Measurements from ENCODE around the gene SORBS1.
A peak's percentile ranks its signal among the peaks of the same experiment; 100 is the strongest.

SORBS1 gene

DNA sequence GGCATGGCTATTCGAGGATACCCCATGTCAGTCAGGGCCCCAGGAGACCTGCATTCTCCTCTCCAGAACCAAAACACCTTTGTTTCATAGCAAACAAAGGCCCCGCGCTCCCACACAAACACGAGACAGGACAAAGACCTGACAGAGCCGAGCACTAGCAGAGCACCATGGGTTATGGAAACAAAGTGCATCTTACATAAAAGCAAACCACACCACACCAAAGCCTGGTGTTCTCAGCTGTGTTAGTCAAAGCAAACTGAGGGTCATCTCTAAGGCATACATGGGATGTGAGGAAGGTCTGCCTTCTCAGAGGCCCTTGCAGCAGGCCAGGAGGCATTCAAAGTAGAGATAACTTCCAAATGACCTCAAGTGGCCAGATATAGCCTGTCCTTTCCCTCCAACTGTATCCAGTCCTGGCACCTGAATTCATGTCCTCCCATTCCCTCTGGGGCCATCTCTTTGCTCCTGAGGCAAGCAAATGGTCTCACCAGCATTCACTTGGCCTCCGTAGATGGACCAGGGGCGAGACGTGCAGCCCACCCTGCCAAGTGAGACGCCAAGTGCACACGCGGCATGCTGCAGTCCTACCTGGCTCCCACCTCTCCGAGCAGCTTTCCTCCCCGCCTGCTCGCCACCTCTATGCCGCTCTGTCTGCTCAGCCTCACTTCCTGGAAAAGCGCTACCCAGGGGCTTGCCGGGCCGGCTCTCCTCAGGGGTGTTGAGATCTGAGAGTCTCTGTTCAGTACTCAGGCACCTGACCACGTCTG, 225.1 kb downstream of the SORBS1 start:
- no peak for DNase-seq

DNA sequence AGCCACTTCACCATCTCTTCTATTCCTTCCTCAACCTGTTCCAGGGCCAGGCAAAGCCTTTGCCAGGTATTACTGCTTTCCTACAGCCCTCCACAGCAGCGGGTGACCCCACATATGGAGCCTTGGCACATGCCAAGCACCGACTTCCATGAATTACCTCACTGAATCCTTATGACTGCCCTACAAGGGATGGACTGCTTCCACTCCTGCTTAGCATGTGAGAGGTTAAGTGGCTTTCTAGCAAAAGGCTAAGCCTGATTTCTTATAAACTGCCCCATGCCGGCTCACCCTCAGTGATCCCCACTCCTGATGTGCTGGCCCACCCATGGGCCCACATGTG, 226.4 kb downstream of the SORBS1 start:
- DNase-seq = no peak

DNA sequence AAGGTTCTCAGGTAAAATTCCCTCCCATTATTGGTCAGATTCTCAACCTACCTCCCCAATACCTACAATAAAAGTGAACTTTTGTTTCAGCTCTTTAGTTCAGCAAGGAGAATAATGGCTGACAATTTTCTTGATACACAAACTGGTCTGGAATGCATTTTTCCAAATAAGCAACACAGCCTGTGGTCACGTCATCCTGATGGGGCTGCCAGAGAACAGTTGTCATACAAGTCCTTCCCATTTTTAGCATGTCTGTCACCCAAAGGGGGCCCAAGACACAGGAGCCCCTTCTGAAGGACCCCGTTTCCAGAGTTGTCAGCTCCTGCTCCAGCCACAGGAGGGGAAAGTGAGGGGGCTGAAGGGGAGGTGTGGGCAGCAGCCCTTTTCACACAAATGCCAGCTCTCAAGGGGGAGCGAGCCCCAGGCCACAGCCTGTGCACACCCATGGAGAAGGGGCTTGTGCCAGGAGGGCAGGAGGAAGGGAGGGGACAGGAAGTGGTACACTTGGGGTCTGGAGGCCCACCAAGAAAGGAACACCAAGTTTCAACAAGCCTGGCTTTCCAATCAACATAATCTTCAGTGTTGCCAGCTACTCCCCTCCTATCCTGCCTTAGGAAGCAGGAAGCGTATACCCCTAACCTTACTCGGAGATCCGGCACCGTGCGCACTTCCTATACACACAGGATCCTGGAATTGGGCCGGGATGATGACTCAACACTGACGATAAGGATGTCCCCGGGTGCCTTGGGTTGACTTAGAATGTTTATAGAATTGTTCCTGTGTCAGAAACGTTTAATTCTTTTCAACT, 227.0 kb downstream of the SORBS1 start:
- DNase-seq = peak; percentile 36

DNA sequence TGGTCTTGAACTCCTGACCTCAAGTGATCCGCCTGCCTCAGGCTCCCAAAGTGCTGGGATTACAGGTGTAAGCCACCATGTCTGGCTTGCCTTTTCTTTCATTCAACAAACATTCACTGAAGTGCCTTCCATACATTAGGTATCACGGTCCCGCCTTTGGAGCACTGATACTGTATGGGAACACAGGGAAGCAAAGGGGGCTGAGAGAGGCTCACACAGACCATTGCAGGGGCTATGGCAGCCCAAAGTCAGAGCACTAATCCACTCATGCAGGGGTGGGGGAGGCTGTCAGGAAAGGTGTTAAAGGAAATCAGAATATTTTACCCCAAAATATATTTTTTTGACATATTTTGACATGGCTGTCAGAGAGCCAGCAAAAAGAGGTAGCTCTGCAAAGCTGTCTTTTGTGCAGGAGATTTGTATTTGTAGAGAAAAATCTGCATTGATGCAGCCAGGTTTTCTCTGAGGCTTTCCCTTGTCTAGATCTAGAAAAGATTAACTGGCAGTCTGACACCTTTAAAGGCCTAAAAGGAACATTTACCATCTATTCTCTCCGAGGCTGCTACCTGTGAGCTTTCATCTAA, 228.4 kb downstream of the SORBS1 start:
- DNase-seq = no peak

DNA sequence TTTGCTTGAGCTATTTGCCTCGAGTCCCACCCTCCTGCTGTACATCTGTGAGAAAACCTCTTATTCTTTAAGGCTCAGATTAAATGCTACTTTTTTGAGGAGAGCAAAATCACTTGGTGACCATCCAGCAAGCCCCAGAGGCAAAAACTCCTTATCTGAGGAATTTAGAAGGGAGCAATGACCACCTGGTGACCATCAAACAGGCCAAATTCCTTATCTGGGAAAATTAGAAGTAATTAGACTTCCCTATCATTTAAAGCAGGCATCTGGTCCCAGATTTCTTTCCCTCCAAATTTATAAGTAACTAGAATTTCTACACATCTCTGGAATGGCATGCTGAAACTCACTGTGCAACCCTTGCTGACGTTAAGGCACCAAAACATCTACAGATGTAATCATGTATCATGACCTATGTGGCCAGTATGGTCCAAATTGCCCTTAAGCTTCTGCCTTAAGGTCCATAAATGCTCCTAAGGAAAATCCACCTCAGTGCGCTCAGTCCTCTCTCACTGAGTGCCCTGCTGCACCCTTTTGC, 229.5 kb downstream of the SORBS1 start:
- DNase-seq = no peak

DNA sequence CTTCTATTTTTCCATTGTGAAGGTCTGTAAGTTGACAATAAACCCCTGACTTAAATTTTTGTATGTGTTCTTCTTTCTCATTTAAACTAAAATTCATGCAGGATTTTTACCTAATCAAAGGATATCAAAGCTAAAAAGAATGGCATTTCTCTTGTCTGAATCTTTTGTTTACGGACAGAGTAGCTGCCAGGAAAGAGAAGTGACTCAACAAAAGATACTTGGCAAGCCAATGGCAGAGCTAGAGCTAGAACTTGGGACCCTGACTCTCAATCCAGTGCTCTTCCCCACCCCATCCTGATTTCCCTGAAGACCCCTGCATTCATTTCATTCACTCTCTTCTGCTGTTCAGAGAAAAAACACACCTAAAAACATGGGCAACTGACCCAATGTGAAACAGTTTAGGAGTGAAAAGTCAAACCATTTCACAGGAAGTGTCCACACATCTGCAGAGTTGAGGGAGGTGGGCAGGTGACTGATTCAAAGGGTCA, 230.2 kb downstream of the SORBS1 start:
- DNase-seq = no peak

DNA sequence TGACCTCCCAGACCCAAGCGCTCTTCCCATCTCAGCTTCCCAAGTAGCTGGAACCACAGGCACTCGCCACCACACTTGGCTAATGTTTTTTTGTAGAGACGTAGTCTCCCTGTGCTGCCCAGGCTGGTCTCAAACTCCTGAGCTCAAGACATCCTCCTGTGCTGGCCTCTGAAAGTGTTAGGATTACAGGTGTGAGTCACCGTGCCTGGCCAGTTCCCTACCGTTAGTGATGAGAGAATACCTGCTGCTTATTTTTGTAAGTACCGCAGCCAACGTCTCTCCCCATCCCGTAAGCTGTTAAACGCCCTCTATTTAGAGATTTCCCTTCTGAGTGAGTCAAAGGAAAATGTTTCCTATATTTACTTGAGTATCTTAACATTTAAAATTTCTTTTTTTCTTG, 231.9 kb downstream of the SORBS1 start:
- DNase-seq = no peak

DNA sequence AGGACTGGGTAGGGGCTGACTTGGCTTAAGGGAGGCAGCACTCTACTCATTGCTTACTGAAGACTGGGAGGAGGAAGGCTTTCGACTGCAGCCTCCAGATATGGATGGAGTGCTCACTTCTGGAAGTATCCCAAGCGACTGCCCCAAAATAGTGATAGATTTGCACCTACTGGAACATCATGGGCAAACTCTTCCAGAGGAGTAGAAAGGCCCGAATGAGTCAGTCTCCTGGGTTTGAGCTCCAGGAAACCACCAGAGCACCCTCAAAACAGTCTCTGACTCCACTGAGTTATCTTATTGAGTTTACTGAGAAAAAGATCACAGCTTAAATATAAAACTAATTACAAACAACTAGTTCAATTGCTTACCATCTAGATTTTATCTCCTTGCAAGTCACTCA, 233.2 kb downstream of the SORBS1 start:
- DNase-seq = no peak

DNA sequence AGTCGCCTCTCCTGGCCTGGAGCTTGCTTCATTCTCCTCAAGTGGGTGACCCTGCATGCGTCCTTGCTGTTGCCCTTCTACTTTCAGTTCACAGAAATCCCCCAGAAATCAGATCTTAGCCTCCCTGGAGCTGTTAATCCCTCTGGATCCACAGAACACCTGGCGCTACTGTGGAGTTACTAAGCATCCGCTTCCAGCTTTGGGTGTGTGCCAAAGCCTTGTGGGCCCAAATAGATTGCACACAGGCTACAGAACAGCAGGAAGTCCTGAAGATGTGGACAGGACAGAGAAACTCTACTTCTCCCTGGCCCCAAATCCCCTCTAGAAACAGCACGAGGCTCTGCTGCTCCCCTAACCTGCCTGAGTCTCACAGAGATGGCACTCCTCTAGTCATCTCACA, 233.8 kb downstream of the SORBS1 start:
- DNase-seq = no peak

DNA sequence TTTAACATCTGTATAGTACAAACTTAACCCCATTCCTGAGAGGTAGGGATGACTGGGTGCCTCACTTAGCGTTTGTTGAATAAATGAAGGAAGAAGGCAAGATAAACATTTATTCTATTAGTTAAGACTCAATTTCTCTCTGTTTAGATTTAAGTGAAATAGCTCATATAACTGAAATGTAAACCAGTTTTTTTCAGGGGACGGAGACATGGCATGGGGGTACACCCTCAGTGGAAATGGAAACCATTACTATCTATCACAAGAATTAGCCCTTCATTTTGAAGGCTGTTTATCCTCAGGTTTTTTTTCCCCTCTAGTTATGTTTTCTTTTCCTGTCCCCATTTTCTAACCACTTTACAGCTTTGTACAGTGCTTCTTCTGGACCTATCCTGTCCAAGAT, 234.8 kb downstream of the SORBS1 start:
- DNase-seq = no peak

DNA sequence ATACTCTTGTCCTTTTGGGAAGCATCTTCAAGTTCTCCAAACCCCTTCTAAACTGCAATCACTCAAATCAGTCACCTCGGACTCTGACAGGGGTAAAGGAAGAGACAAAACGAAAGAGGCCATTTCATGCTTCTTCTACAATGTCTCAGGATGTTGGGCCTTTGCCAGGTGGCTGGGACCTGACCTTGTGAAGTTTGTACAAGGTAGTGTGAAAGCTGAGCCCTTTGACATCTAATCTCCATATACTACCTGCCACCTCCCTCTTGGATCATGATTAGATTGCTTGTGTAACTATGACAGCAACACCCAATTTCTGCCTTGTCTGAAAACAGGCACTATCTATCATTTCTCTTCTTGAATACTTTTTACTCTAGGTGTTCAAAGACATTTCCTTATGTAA, 235.3 kb downstream of the SORBS1 start:
- DNase-seq = no peak

DNA sequence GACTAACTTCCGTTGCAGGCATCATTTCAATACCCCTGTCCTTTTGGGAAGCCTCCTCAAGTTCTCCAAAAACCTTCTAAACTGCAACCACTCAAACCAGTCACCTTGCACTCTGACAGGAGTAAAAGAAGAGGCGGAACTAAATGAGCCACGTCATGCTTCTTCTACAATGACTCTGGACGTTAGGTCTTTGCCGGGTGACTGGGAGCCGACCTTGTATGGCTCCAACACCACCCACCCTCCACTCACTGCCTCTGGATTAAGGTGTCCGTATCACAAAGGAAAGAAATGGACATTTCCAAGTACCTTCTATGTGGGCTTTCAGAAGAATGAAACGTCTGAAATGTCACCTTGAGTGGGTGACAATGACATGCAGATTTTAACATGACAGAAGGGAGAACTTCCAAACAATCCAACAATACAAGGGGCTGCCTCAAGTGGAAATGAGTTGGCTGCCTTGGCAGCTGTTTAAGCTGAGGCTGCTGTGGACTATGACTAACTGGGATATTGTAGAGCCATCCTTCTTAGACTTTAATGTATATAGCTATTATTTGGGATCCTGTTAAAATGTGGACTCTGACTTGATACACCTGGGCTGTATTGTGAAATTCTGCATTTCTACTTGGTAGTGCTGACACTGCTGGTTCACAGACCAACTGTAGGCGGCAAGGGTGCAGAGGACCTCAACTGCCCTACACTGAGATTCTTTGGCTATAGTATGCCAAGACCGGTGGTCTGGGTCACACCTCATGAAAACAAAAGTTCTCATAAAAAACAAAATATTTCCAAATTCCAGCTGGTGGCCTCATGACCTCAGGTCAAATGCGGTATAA, 236.5 kb downstream of the SORBS1 start:
- no peak for DNase-seq

DNA sequence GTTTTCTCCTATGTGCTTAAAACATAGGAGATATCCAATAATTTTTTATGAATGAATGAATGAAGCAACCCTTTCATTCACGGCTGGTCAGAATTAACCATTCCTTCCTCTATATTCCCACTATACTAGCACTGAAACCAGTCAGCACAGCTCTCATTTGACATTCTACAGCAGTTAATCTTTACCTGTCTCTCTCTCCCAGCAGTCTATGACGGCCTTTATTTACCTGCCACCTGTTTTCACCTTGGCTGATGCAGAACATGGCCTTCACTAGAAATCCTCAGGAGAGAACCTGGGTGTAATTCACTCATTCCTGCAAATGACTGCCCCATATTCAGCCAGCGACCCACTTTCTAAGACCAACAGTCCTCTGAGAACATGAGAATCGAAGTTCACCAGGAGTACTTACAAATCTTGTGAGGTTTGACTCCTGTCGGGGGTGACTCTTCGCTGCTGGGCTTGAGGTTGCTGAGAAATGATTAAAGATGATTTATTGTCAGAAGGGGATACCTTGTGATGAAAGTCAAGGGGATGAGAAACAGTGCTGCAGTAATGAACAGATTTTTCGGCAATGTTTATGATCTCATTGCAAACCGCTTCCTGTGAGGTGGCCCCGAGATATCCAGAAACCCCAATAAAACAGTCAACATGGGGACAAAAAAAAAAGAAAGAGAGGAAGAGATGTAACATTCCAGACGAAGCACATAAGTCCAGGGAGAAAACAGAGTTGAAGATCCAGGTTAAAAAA, 239.4 kb downstream of the SORBS1 start:
- DNase-seq = no peak

DNA sequence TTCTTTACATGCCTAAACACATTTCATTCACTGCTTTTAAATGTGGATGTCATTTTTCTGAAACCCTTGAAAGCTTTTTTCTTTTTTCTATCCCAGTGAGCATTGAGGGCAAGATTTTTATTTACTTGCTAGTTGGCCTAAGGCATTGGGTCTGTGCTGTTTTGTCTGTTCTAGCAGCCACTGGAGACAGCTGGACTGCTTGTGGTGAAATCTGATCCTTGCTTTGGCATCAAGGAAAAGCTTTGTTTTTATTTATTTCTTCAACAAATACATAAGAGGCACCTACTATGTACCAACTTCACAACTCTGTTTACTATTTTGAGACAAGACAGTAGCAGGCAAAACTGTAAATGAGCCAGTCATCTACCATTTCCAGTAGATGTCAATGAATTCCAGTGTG, 241.9 kb downstream of the SORBS1 start:
- DNase-seq = no peak

DNA sequence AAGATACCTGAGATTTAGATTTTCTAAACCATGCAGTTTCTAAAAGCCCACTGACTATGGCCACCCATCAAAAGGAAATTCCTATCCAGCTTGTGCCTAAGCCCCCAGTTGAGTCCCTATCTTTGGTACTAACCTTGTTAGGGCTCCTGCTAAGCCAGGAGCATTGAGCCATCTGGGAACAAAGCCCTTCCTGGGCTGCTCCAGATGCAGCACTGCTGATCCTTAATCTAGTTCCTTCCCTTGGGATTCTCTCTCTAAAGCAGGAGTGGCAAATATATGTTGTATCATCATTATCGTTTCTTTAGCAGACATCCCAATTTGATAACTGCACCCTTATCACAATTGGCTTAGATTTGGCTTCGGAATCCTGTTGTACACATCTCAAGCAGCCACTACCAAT, 245.7 kb downstream of the SORBS1 start:
- no peak for DNase-seq

DNA sequence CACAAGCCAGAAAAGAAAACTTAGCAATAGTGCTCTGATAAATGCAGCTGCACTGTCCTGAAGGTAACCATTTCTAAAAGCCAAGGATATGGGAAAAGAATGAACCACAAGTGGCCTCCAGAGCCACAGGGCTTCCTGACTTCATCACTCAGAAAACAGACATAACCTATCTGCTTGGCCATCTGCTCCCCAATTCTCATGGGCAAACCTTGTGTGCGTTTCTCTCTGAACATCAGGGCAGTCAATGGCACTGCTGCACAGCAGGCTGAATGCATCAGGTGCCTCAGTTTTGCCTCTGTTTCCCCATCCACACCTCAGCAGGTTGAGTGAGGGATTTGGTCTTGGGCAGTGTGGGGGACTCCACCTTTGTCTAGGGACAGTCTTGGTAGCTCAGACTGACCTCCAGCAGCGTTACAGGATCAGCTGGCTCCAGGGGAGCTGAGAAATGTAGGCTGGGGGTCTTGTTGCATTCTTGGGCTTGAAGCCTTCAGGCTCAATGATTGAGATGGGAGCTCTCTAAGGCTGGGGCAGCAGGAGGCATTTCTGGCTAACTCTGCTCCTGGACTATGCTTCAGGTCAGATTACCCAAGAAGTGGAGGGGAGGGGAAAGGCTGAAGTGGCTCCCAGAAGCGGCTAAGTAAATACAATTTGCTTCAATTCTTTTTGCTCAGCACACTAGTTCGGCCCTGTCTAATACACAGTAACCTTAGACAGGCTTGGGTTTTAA, 246.8 kb downstream of the SORBS1 start:
- DNase-seq = peak; percentile 76

DNA sequence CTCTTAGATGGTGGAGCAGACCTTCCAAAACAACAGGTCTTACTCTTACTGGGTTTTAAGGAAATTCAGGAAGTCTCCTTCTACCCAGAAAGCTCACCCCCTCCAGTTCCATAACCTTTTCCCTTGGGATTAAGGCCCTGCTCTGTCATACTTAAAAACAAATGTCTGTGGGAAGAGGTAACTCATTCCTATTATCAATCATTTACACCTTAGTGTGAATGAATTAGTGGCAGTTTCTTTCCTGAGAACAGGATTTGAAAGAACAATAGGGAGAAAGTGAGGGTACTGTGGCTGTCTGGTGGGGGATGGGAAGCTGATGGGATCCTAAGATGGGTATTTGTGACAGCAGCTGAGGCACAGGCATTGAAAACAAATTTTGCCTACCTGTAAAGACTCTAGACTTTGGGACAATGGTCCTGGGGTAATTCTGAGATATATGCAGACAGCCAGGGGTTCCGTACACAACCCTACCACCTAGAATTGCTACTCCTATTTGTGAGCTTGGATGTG, 248.1 kb downstream of the SORBS1 start:
- DNase-seq = no peak

DNA sequence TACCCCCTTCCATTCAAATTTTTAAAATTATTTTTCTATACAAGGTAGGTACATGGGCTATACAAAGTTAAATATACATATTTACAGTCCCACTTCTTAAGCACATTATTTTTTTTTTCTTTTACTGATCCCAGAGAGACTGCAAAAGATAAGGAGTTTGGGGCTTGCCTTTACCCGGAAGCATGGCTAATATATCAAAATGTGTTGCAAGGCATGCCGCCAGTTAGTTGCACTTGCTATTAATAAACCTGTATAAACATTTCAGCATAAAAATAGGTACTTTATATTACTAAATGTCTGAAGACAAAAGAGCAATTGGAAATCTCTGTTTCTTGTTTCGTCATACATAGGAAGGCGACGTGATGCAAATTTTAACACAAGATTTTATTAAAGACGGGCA, 248.9 kb downstream of the SORBS1 start:
- DNase-seq = peak; percentile 72

DNA sequence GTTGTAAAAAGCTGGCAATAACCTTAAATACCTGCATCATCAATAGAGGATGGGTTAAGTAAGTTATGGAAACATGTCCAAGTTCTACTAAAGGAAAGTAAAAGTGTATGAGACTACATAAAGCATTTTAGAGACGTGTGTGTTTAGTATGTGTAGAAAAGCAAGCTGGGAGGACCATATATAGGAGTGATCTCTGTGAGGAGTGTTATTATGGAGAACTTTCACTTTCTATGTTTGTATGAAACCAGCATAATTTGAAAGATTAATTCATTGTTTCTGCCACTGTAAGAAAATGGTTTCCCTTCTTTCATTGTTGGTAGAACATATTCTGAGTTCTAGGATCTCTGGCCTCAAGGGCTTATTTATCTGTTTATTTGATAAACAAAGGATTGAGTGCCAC, 251.2 kb downstream of the SORBS1 start:
- DNase-seq = no peak

DNA sequence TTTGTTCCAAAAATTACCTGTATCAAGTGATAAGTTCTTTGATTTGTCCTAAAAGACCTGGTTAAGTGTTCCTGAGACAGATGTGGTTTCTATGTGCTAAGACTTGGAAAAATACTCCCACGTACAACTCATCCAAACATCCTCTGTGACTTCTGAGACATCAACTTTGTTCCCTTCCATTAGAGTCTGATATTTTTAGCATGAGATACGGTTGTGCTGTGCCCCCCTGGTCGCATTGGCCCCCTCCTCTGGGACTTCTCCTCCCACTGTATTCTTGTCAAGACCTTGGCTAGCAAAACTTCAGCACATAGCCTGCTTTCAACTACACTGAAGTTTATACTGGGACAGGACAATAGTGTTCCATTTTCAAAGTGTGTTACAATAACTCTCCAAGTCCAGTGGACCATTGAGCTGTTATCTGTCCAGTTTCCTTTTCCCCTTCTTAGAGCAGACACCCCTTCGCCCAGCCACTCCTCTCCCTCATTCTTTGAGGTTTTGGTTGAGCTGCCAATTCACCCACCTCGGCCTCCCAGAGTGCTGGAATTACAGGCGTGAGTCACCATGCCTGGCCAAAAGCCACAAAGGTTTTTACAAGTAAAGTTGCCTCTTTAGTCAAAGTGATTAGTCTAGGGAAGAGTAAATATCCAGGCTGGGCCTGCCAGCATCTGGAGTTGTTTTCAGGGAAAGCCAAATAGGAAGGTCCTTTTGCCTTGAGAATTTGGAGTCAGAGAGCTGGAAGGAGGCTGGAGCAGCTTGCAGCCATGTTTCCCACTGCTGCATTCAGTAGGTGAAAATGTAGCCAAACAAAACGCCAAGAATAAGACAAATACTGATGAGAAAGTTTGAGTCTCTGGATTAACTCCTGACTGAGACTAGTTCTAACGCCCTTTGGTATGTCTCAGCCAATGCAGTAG, 252.5 kb downstream of the SORBS1 start:
- peak; percentile 94 for DNase-seq
